GM19397 (cell line): ENCODE data around the gene TBATA.

Experiments
- ATAC-seq: cut with Tn5 transposase; IDR thresholded peaks from one replicate; pipeline ENCODE4 v1.9.1; 2021; ENCODE audit warnings: mild to moderate bottlenecking, moderate library complexity; ENCODE audit not compliant: unreplicated experiment

TBATA gene

DNA sequence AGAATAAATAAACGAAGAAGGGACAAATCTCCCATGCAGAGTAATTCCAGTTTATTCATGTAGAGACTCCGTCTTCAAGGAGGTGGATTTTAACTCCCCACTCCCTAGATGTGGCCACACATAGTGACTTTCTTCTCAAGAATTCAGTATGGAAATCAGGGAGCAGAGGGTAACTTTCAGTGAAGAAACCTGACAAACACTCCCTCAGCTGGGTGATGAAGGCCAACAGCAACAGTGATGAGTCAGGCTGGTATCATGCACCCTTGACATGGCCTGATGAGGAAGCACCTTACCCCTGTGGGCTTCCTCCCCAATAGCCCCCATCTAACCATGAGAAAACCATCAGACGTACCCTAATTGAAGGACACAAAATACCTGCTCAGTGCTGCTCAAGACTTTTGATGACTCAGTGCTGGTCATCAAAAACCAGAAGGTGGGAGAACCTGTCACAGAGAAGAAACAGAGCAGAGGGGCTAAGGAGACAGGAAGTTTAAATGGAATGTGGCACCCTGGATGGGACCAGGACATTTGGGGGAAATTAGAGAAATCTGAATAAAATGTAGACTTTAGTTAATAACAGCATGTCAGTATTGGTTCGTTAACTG, 62.3 kb downstream of the TBATA start:
- ATAC-seq: no peak
